T-helper 2 cell treated with Interferon-gamma antibody and Interleukin-4, amounts not matched to agents 5 μg/mL and 100 μg/mL, for 36 hours (primary cell): ENCODE results near the gene CHMP1B.
A peak's percentile ranks its signal among the peaks of the same experiment; 100 is the strongest.

Source experiments
- DNase-seq: peaks from one replicate; pipeline ENCODE4 v3.0.0; 2021; ENCODE audit warnings: low spot score
- H3K27ac Mint-ChIP-seq: one replicate; pipeline ENCODE4 v1.8.0; 2021; ENCODE audit warnings: mild to moderate bottlenecking, mixed read lengths
- H3K27me3 Mint-ChIP-seq: one replicate; pipeline ENCODE4 v1.8.0; 2021; ENCODE audit warnings: low read depth, mixed read lengths
- H3K36me3 Mint-ChIP-seq: one replicate; pipeline ENCODE4 v1.8.0; 2021; ENCODE audit warnings: low read depth, mixed read lengths
- H3K4me1 Mint-ChIP-seq: one replicate; pipeline ENCODE4 v1.8.0; 2021; ENCODE audit warnings: low read depth, mixed read lengths
- H3K4me3 Mint-ChIP-seq: one replicate; pipeline ENCODE4 v1.8.0; 2022; ENCODE audit warnings: mild to moderate bottlenecking, moderate library complexity, mixed read lengths
- H3K9me3 Mint-ChIP-seq: one replicate; pipeline ENCODE4 v1.8.0; 2021; ENCODE audit warnings: mixed read lengths

Gene CHMP1B

GRCh38 chr18:11851146-11851805, at the start of gene CHMP1B:
Gene CHMP1B, plus strand, starts transcription at chr18:11851413. Its CDS starts 99 bp downstream, at chr18:11851512.
- H3K27me3 Mint-ChIP-seq, result peaks cover 3% of the 10 kb centered on the region
- peak; percentile 97 for DNase-seq
- peak within 1 kb of the TSS; percentile 100 for H3K27ac Mint-ChIP-seq
- H3K9me3 Mint-ChIP-seq, result no peaks in the 10 kb centered on the region
- H3K4me3 Mint-ChIP-seq, result peak within 1 kb of the TSS; percentile 100
- peaks cover 7% of the 10 kb centered on the region for H3K36me3 Mint-ChIP-seq
- peaks cover 23% of the 10 kb centered on the region for H3K4me1 Mint-ChIP-seq

- Mint-ChIP-seq H3K9me3 (no peaks in the 10 kb centered on the region), H3K27ac (no peak overlapping the region), H3K4me3 (no peak overlapping the region), H3K4me1 (no peaks in the 10 kb centered on the region), H3K36me3 (no peaks in the 10 kb centered on the region), H3K27me3 (no peaks in the 10 kb centered on the region)
- DNase-seq, result no peak
Observed at GRCh38 chr18:11801573-11801972, 49.6 kb upstream of the CHMP1B start.

GRCh38 chr18:11802158-11802557, 49.1 kb upstream of the CHMP1B start:
- no peak overlapping the region for H3K4me3 Mint-ChIP-seq

GRCh38 chr18:11802586-11802985, 48.6 kb upstream of the CHMP1B start:
- H3K36me3 Mint-ChIP-seq, result no peaks in the 10 kb centered on the region
- H3K27me3 Mint-ChIP-seq, result no peaks in the 10 kb centered on the region
- no peaks in the 10 kb centered on the region for H3K4me1 Mint-ChIP-seq
- DNase-seq, result no peak
- H3K9me3 Mint-ChIP-seq, result no peaks in the 10 kb centered on the region
- no peak overlapping the region for H3K4me3 Mint-ChIP-seq
- no peak overlapping the region for H3K27ac Mint-ChIP-seq

More at GRCh38 chr18:11802158-11802557, 49.1 kb upstream of the CHMP1B start:
- no peaks in the 10 kb centered on the region for H3K4me1 Mint-ChIP-seq
- no peaks in the 10 kb centered on the region for H3K9me3 Mint-ChIP-seq
- no peaks in the 10 kb centered on the region for H3K27me3 Mint-ChIP-seq
- no peak for DNase-seq
- no peaks in the 10 kb centered on the region for H3K36me3 Mint-ChIP-seq
- H3K27ac Mint-ChIP-seq, result no peak overlapping the region

- H3K27me3 Mint-ChIP-seq, result no peaks in the 10 kb centered on the region
- no peaks in the 10 kb centered on the region for H3K4me1 Mint-ChIP-seq
- H3K27ac Mint-ChIP-seq, result no peak overlapping the region
- no peak for DNase-seq
- H3K36me3 Mint-ChIP-seq, result no peaks in the 10 kb centered on the region
- H3K9me3 Mint-ChIP-seq, result no peaks in the 10 kb centered on the region
- H3K4me3 Mint-ChIP-seq, result no peak overlapping the region
Observed at GRCh38 chr18:11807233-11807632, 44.0 kb upstream of the CHMP1B start.

- H3K27me3 Mint-ChIP-seq, result no peaks in the 10 kb centered on the region
Observed at GRCh38 chr18:11808001-11808855, 43.0 kb upstream of the CHMP1B start.

GRCh38 chr18:11809895-11810294, 41.3 kb upstream of the CHMP1B start:
- H3K27ac Mint-ChIP-seq, result no peak overlapping the region
- no peak for DNase-seq
- no peaks in the 10 kb centered on the region for H3K36me3 Mint-ChIP-seq
- no peak overlapping the region for H3K4me3 Mint-ChIP-seq
- H3K9me3 Mint-ChIP-seq, result no peaks in the 10 kb centered on the region
- no peaks in the 10 kb centered on the region for H3K27me3 Mint-ChIP-seq
- H3K4me1 Mint-ChIP-seq, result no peaks in the 10 kb centered on the region

More at GRCh38 chr18:11808001-11808855, 43.0 kb upstream of the CHMP1B start:
- Mint-ChIP-seq H3K4me3 (no peak overlapping the region), H3K27ac (no peak overlapping the region), H3K9me3 (no peaks in the 10 kb centered on the region), H3K36me3 (no peaks in the 10 kb centered on the region), H3K4me1 (no peaks in the 10 kb centered on the region)
- no peak for DNase-seq

GRCh38 chr18:11810379-11810778, 40.8 kb upstream of the CHMP1B start:
- H3K4me3 Mint-ChIP-seq, result no peak overlapping the region
- no peak overlapping the region for H3K27ac Mint-ChIP-seq
- DNase-seq, result no peak
- no peaks in the 10 kb centered on the region for H3K4me1 Mint-ChIP-seq
- H3K36me3 Mint-ChIP-seq, result no peaks in the 10 kb centered on the region
- H3K27me3 Mint-ChIP-seq, result no peaks in the 10 kb centered on the region
- H3K9me3 Mint-ChIP-seq, result no peaks in the 10 kb centered on the region

- Mint-ChIP-seq H3K27ac (no peak overlapping the region), H3K36me3 (no peaks in the 10 kb centered on the region), H3K4me3 (no peak overlapping the region), H3K27me3 (no peaks in the 10 kb centered on the region), H3K9me3 (no peaks in the 10 kb centered on the region), H3K4me1 (no peaks in the 10 kb centered on the region)
- no peak for DNase-seq
Observed at GRCh38 chr18:11811009-11811408, 40.2 kb upstream of the CHMP1B start.

GRCh38 chr18:11817229-11817628, 34.0 kb upstream of the CHMP1B start:
- H3K36me3 Mint-ChIP-seq, result no peaks in the 10 kb centered on the region
- H3K27ac Mint-ChIP-seq, result no peak overlapping the region
- H3K9me3 Mint-ChIP-seq, result no peaks in the 10 kb centered on the region
- H3K4me3 Mint-ChIP-seq, result no peak overlapping the region
- no peaks in the 10 kb centered on the region for H3K4me1 Mint-ChIP-seq
- peaks cover 2% of the 10 kb centered on the region for H3K27me3 Mint-ChIP-seq
- no peak for DNase-seq

- no peaks in the 10 kb centered on the region for H3K36me3 Mint-ChIP-seq
- no peaks in the 10 kb centered on the region for H3K9me3 Mint-ChIP-seq
- peaks cover 2% of the 10 kb centered on the region for H3K27me3 Mint-ChIP-seq
- no peak for DNase-seq
- no peak overlapping the region for H3K27ac Mint-ChIP-seq
- no peaks in the 10 kb centered on the region for H3K4me1 Mint-ChIP-seq
- no peak overlapping the region for H3K4me3 Mint-ChIP-seq
Observed at GRCh38 chr18:11818486-11819203, 32.6 kb upstream of the CHMP1B start.

GRCh38 chr18:11819938-11820337, 31.3 kb upstream of the CHMP1B start:
- Mint-ChIP-seq H3K36me3 (no peaks in the 10 kb centered on the region), H3K27me3 (peaks cover 2% of the 10 kb centered on the region), H3K27ac (no peak overlapping the region), H3K4me3 (no peak overlapping the region), H3K4me1 (no peaks in the 10 kb centered on the region), H3K9me3 (no peaks in the 10 kb centered on the region)
- DNase-seq, result no peak

- no peak overlapping the region for H3K27ac Mint-ChIP-seq
- no peaks in the 10 kb centered on the region for H3K4me1 Mint-ChIP-seq
Observed at GRCh38 chr18:11820697-11821096, 30.5 kb upstream of the CHMP1B start.

GRCh38 chr18:11821208-11821607, 30.0 kb upstream of the CHMP1B start:
- H3K9me3 Mint-ChIP-seq, result no peaks in the 10 kb centered on the region
- no peaks in the 10 kb centered on the region for H3K4me1 Mint-ChIP-seq
- DNase-seq, result no peak
- H3K27ac Mint-ChIP-seq, result no peak overlapping the region
- H3K27me3 Mint-ChIP-seq, result peaks cover 2% of the 10 kb centered on the region
- no peak overlapping the region for H3K4me3 Mint-ChIP-seq
- no peaks in the 10 kb centered on the region for H3K36me3 Mint-ChIP-seq

More at GRCh38 chr18:11820697-11821096, 30.5 kb upstream of the CHMP1B start:
- DNase-seq, result no peak
- no peak overlapping the region for H3K4me3 Mint-ChIP-seq
- H3K36me3 Mint-ChIP-seq, result no peaks in the 10 kb centered on the region
- H3K9me3 Mint-ChIP-seq, result no peaks in the 10 kb centered on the region
- H3K27me3 Mint-ChIP-seq, result peaks cover 2% of the 10 kb centered on the region
